H1 (cell line): ENCODE results near the gene SIK3. TPM values are rescaled to one million over a fixed set of nuclear protein-coding genes. Genes with fewer than 3 reads are reported as not detected.

Experiments
- CBX5 ChIP-seq: fragments of 300-800, 300-1000 bp; sonication (generic); IDR thresholded peaks from 2 replicates; pipeline ENCODE4 v1.7.1; 2016; ENCODE audit warnings: antibody characterized with exemption, low read length, low read depth
- CHD1 ChIP-seq: IDR thresholded peaks from 2 replicates; pipeline ENCODE4 v1.6.1; 2012; ENCODE audit warnings: low read depth, low read length, improper control_type of control experiment
- CHD7 ChIP-seq: fragments of 300-600 bp; sonication (generic); IDR thresholded peaks from 2 replicates; pipeline ENCODE4 v1.7.1; 2012; ENCODE audit warnings: low read length, moderate library complexity, mild to moderate bottlenecking, inconsistent platforms; ENCODE audit not compliant: insufficient replicate concordance
- EZH2 ChIP-seq: fragments of 200-600 bp; sonication (generic); IDR thresholded peaks from 2 replicates; pipeline ENCODE4 v1.7.1; 2012; ENCODE audit warnings: low read depth, mild to moderate bottlenecking, moderate library complexity, low read length, inconsistent platforms; ENCODE audit not compliant: severe bottlenecking
- MAX ChIP-seq: IDR thresholded peaks from 2 replicates; pipeline ENCODE4 v1.6.1; 2012; ENCODE audit warnings: inconsistent platforms
- RAD21 ChIP-seq, 2 experiments: IDR thresholded peaks in 1 of 2; conservative IDR thresholded peaks in 1 of 2; 2 replicates each; pipeline ENCODE4 v1.6.1; 2011; ENCODE audit warnings: low read depth in 2 of 2, low read length in 2 of 2, improper control_type of control experiment in 1 of 2, inconsistent platforms in 1 of 2, mild to moderate bottlenecking in 1 of 2, moderate library complexity in 1 of 2
- ZNF274 ChIP-seq: IDR thresholded peaks from 2 replicates; pipeline ENCODE4 v1.7.0; 2012; ENCODE audit warnings: low read length, borderline replicate concordance; ENCODE audit errors: extremely low read depth
- polyA plus RNA-seq, 7 experiments: library from polyadenylated mRNA; depleted of rRNA in 3 of 7; stranded (reverse) in 5 of 7; unstranded in 2 of 7; fragments of >200 nt in 5 of 7; fragments of 200-250 nt in 2 of 7; gene quantifications; 1 replicate in 5 of 7; 2 replicates in 1 of 7; 4 replicates in 1 of 7; pipeline versions ENCODE4 v1.2.1 to v1.2.3, GENCODE V29; 2011 to 2013; ENCODE audit warnings: missing spikeins in 2 of 7, mixed read lengths in 2 of 7
- total RNA-seq: library from RNA; stranded (reverse); fragmentation: NEBNext Ultra II Directional; extraction: Animal tissue kit (Norgen Biotek cat#: 25700); gene quantifications from 2 replicates; pipeline ENCODE4 v1.2.1, GENCODE V29; 2021

The SIK3 gene
- total and polyA plus RNA-seq, 2 of the 8 experiments (the other 6 are each of a cell fraction or from before 2014, with no cell fraction given) = 19.9 to 32.1 TPM

- no peak for TF ChIP-seq MAX
- TF ChIP-seq CHD1 = no peak
- TF ChIP-seq RAD21 (IDR thresholded peaks at IDR 0.05 in 1 of 2, conservative IDR thresholded peaks at IDR 0.05 in 1 of 2; ENCODE audit: low read depth in 2 of 2, low read length in 2 of 2) = no peak
- no peak for TF ChIP-seq ZNF274
- no peak for TF ChIP-seq CHD7
- TF ChIP-seq CBX5 = no peak
- TF ChIP-seq EZH2 = no peak
- TF ChIP-seq, all 59 proteins: peak for 0
Observed at GRCh38 chr11:117019871-117020270, 78.4 kb downstream of the SIK3 start (continued).
